Thyroid gland (tissue), 4 donors: ENCODE data around the gene USP3. TPM values are rescaled to one million over a fixed set of nuclear protein-coding genes. Genes with fewer than 3 reads are reported as not detected.

Experiments used
- DNase-seq, 2 donors: peaks; one replicate each; pipeline ENCODE4 v3.0.0-alpha.2; 2019
- H3K27ac ChIP-seq, 3 donors: fragments of 200-600 bp; sonication (generic); 1 replicate in 2 of 3; 2 replicates in 1 of 3; pipeline ENCODE4 v1.5.1; 2016 to 2019; ENCODE audit warnings: mild to moderate bottlenecking in 1 of 3, moderate library complexity in 1 of 3
- H3K27me3 ChIP-seq: fragments of 200-600 bp; sonication (generic); one replicate; pipeline ENCODE4 v1.5.1; 2019
- H3K36me3 ChIP-seq, 2 donors: fragments of 200-600 bp; sonication (generic); one replicate each; pipeline ENCODE4 v1.5.1; 2016 to 2019
- H3K4me1 ChIP-seq, 2 donors: fragments of 200-600 bp; sonication (generic); one replicate each; pipeline ENCODE4 v1.5.1; 2017 to 2019
- H3K4me3 ChIP-seq, 3 donors: fragments of 200-600 bp; sonication (generic); replicated peaks in 1 of 3; 1 replicate in 2 of 3; 2 replicates in 1 of 3; pipeline ENCODE4 v1.5.1; 2016; ENCODE audit warnings: mild to moderate bottlenecking in 1 of 3
- H3K9me3 ChIP-seq: fragments of 200-600 bp; sonication (generic); one replicate; pipeline ENCODE4 v1.5.1; 2017
- POLR2A ChIP-seq, 2 donors: fragments of 450-650 bp; IDR thresholded peaks; one replicate each; pipeline ENCODE4 v1.6.1; 2017; ENCODE audit warnings: antibody characterized with exemption in 2 of 2, mild to moderate bottlenecking in 2 of 2, moderate library complexity in 1 of 2
- WGBS, 2 donors: methylation state at CpG; one replicate each; pipeline ENCODE4 v1.1.5; 2017; 5-methylcytosine and 5-hydroxymethylcytosine counted together
- intact Hi-C: fragments of 100-400 bp; cut with DNase I; formaldehyde crosslinking; loops from one replicate; pipeline ENCODE4 v1.15.1; 2023
- total RNA-seq, 4 donors: library from RNA; depleted of rRNA; stranded (reverse); fragments of >200 nt; gene quantifications; one replicate each; pipeline ENCODE4 v1.2.3, GENCODE V29; 2016
- TF ChIP-seq, protein P1 (sequence below), 6 experiments: fragments of 200-600 bp in 3 of 6; fragments of 450-650 bp in 3 of 6; sonication (generic) in 3 of 6; IDR thresholded peaks; one replicate each; pipeline ENCODE4 v1.5.1; 2016 to 2019; ENCODE audit warnings: antibody characterized with exemption in 6 of 6, mild to moderate bottlenecking in 2 of 6, inconsistent platforms in 1 of 6, moderate library complexity in 1 of 6

Gene USP3
- total RNA-seq, 4 donors from 2014 or later: 42.9 to 82.2 (median 53.7) TPM

DNA sequence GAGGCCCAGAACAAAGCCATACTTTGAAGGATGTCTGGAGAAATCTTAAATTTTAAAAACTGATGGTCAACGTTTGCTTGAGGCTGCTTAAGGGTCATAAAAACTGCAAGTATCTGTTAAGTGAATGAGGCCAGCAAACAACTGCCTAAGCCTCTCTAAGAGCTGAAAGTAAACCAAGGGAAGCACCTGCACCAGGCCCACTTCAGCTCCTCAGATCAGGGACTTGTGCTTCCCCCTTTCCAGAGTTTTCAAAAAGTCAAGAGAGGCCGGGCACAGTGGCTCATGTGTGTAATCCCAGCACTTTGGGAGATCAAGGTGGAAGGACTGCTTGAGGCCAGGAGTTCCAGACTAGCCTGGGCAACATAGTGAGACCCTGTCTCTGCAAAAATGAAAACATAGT, 101.9 kb downstream of the USP3 start:
- no peaks in the 10 kb centered on the region for H3K27me3 ChIP-seq
- H3K27ac ChIP-seq: no peak overlapping the region
- peaks cover 11 to 27% of the 10 kb centered on the region in 2 donors for H3K4me1 ChIP-seq
- no peak for DNase-seq
- no peaks in the 10 kb centered on the region for H3K9me3 ChIP-seq
- intact Hi-C loops: loop anchor here (5.0 to 10.0 kb wide), 2 partner anchors 286 to 458 kb away; no protein-coding TSS in a partner anchor
- no peak overlapping the region for H3K4me3 ChIP-seq
- TF ChIP-seq POLR2A (IDR thresholded peaks at IDR 0.05): no peak
- TF ChIP-seq, protein P1, sequence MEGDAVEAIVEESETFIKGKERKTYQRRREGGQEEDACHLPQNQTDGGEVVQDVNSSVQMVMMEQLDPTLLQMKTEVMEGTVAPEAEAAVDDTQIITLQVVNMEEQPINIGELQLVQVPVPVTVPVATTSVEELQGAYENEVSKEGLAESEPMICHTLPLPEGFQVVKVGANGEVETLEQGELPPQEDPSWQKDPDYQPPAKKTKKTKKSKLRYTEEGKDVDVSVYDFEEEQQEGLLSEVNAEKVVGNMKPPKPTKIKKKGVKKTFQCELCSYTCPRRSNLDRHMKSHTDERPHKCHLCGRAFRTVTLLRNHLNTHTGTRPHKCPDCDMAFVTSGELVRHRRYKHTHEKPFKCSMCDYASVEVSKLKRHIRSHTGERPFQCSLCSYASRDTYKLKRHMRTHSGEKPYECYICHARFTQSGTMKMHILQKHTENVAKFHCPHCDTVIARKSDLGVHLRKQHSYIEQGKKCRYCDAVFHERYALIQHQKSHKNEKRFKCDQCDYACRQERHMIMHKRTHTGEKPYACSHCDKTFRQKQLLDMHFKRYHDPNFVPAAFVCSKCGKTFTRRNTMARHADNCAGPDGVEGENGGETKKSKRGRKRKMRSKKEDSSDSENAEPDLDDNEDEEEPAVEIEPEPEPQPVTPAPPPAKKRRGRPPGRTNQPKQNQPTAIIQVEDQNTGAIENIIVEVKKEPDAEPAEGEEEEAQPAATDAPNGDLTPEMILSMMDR (IDR thresholded peaks at IDR 0.05): no peak
- WGBS, 2 donors: 70 to 73% methylated on average over 2 of the region's 2 CpGs
- peaks cover 5 to 19% of the 10 kb centered on the region in 2 donors for H3K36me3 ChIP-seq

GRCh38 chr15:63608989-63609388, 104.6 kb downstream of the USP3 start:
- Histone ChIP-seq H3K27me3 (no peaks in the 10 kb centered on the region), H3K4me1 (peaks cover 34 to 48% of the 10 kb centered on the region in 2 donors), H3K4me3 (no peak overlapping the region), H3K9me3 (no peaks in the 10 kb centered on the region), H3K27ac (peak overlapping the region; percentile 93 to 99 (median 96)), H3K36me3 (peaks cover 18 to 19% of the 10 kb centered on the region in 2 donors)
- intact Hi-C loops: loop anchor here (5.0 to 10.0 kb wide), 2 partner anchors 283 to 456 kb away; no protein-coding TSS in a partner anchor
- peak; percentile 75 to 80 for DNase-seq
- TF ChIP-seq, protein P1 (IDR thresholded peaks at IDR 0.05): no peak
- TF ChIP-seq POLR2A (IDR thresholded peaks at IDR 0.05): peak in 1 of 2 donors; percentile 34
- 64 to 72% methylated on average over 15 of the region's 15 CpGs for WGBS, 2 donors

- H3K4me1 ChIP-seq: peaks cover 39 to 52% of the 10 kb centered on the region in 2 donors
- TF ChIP-seq, protein P1 (IDR thresholded peaks at IDR 0.05): no peak
- no peak for TF ChIP-seq POLR2A (IDR thresholded peaks at IDR 0.05)
- 89 to 91% methylated on average over 6 of the region's 6 CpGs for WGBS, 2 donors
- intact Hi-C loops: loop anchor here (5.0 to 10.0 kb wide), 2 partner anchors 283 to 455 kb away; no protein-coding TSS in a partner anchor
- no peak for DNase-seq
- H3K4me3 ChIP-seq: no peak overlapping the region
- peak overlapping the region; percentile 93 to 99 (median 96) for H3K27ac ChIP-seq
- H3K9me3 ChIP-seq: no peaks in the 10 kb centered on the region
- peaks cover 18 to 19% of the 10 kb centered on the region in 2 donors for H3K36me3 ChIP-seq
- no peaks in the 10 kb centered on the region for H3K27me3 ChIP-seq
These were observed 105.1 kb downstream of the USP3 start for GRCh38 chr15:63609448-63609847.

DNA sequence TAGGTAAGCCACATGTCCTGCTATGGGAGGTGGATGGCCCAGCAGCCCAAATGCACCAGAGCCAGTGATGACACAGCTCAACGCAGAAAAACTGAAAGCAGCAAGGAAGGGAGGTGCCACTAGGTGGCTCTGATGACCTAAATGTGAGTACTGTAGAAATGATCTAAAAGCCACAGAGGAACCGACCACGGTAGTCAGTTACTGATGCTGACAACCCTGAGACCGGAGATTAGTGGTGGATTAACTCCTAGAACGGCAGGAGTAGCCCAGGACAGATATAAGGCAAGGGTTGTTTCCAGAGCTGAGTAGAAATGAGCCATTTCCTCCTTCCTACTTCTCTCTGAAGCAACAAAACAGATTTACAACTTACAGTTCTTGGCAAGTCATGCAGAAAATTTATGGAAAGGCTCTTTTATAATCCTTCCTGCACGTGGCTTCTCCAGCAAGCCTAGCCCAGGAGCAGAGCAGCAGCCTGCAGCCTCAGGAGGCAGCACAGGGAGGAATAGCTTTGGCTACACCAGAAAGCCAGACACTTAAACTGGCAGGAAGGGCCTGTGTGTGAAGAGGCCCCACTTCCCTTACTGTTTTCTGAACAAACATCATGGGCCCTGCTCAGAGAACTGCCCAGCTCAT, 105.9 kb downstream of the USP3 start:
- Histone ChIP-seq H3K9me3 (no peaks in the 10 kb centered on the region), H3K36me3 (peaks cover 18 to 19% of the 10 kb centered on the region in 2 donors), H3K4me1 (peaks cover 47 to 60% of the 10 kb centered on the region in 2 donors), H3K27me3 (no peaks in the 10 kb centered on the region), H3K4me3 (no peak overlapping the region), H3K27ac (peak overlapping the region; percentile 93 to 99 (median 96))
- peak; percentile 86 for DNase-seq
- TF ChIP-seq, protein P1 (IDR thresholded peaks at IDR 0.05): peak in 5 of 6 experiments; percentile 58 to 90 (median 82)
- TF ChIP-seq POLR2A (IDR thresholded peaks at IDR 0.05): peak in 1 of 2 donors; percentile 20
- 3% methylated on average over 6 of the region's 6 CpGs for WGBS, 2 donors
- intact Hi-C loops: no loop called here

DNA sequence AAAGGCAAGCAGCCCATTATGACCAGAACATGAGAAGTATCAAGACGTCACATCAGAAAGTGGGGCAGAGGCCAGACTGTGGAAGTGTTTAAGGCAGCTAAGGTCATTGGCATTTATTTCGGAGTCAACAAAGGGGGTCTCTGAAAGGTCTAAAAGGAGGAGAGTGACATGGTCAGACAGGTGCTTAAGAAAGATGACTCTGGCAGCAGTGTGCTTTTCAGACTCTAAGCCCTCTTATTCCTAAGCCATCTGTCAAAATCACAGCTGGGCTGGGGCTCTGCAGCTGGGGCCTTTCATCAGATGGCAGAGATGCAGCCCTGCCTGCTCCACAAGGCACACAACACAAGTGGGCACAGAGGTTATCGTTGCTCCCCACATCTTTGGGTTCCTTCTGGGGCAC, 106.8 kb downstream of the USP3 start:
- Histone ChIP-seq H3K36me3 (peaks cover 18 to 19% of the 10 kb centered on the region in 2 donors), H3K9me3 (no peaks in the 10 kb centered on the region), H3K27ac (peak overlapping the region; percentile 93 to 99 (median 96)), H3K27me3 (no peaks in the 10 kb centered on the region), H3K4me1 (peaks cover 51 to 66% of the 10 kb centered on the region in 2 donors), H3K4me3 (no peak overlapping the region)
- WGBS, 2 donors: 79 to 87% methylated on average over 3 of the region's 3 CpGs
- TF ChIP-seq POLR2A (IDR thresholded peaks at IDR 0.05): no peak
- TF ChIP-seq, protein P1 (IDR thresholded peaks at IDR 0.05): no peak
- intact Hi-C loops: no loop called here
- DNase-seq: no peak
